Measurements from ENCODE around the gene IL1RAP.

IL1RAP gene

GRCh38 chr3:190644766-190645165, 130.9 kb downstream of the IL1RAP start:
- no peaks in the 10 kb centered on the region for H3K27me3 ChIP-seq (ENCODE audit: insufficient read depth, low read depth)
- no peak overlapping the region for H3K4me2 ChIP-seq
- no peaks in the 10 kb centered on the region for H4K20me1 ChIP-seq (ENCODE audit: insufficient read depth)
- H2AFZ ChIP-seq (ENCODE audit: low read depth): no peak overlapping the region
- H3K4me3 ChIP-seq (IDR thresholded peaks at IDR 0.05; ENCODE audit: insufficient read depth, low read depth, low read length): no peak overlapping the region
- no peak overlapping the region for H3K9ac ChIP-seq
- H3K79me2 ChIP-seq (ENCODE audit: insufficient read depth, low read depth): no peaks in the 10 kb centered on the region
- no peak for TF ChIP-seq CTCF (conservative IDR thresholded peaks at IDR 0.05; ENCODE audit: low read depth, low read length)
- no peak overlapping the region for H3K27ac ChIP-seq
- no peaks in the 10 kb centered on the region for H3K4me1 ChIP-seq (ENCODE audit: low read depth, poor library complexity, severe bottlenecking)
- H3K36me3 ChIP-seq (ENCODE audit: insufficient read depth): no peaks in the 10 kb centered on the region

GRCh38 chr3:190645932-190646460, 132.1 kb downstream of the IL1RAP start:
- Histone ChIP-seq H3K9ac (no peak overlapping the region), H3K4me3 (IDR thresholded peaks at IDR 0.05; ENCODE audit: insufficient read depth, low read depth, low read length) (no peak overlapping the region), H3K4me2 (no peak overlapping the region), H3K4me1 (ENCODE audit: low read depth, poor library complexity, severe bottlenecking) (no peaks in the 10 kb centered on the region), H3K36me3 (ENCODE audit: insufficient read depth) (no peaks in the 10 kb centered on the region), H3K27me3 (ENCODE audit: insufficient read depth, low read depth) (no peaks in the 10 kb centered on the region), H2AFZ (ENCODE audit: low read depth) (no peak overlapping the region), H4K20me1 (ENCODE audit: insufficient read depth) (no peaks in the 10 kb centered on the region), H3K27ac (no peak overlapping the region), H3K79me2 (ENCODE audit: insufficient read depth, low read depth) (no peaks in the 10 kb centered on the region)
- no peak for TF ChIP-seq CTCF (conservative IDR thresholded peaks at IDR 0.05; ENCODE audit: low read depth, low read length)

- H3K27ac ChIP-seq: no peak overlapping the region
- no peaks in the 10 kb centered on the region for H3K27me3 ChIP-seq (ENCODE audit: insufficient read depth, low read depth)
- no peak overlapping the region for H2AFZ ChIP-seq (ENCODE audit: low read depth)
- H3K4me3 ChIP-seq (IDR thresholded peaks at IDR 0.05; ENCODE audit: insufficient read depth, low read depth, low read length): no peak overlapping the region
- H3K9ac ChIP-seq: no peak overlapping the region
- H3K36me3 ChIP-seq (ENCODE audit: insufficient read depth): no peaks in the 10 kb centered on the region
- no peak overlapping the region for H3K4me2 ChIP-seq
- no peaks in the 10 kb centered on the region for H3K4me1 ChIP-seq (ENCODE audit: low read depth, poor library complexity, severe bottlenecking)
- H4K20me1 ChIP-seq (ENCODE audit: insufficient read depth): no peaks in the 10 kb centered on the region
- TF ChIP-seq CTCF (conservative IDR thresholded peaks at IDR 0.05; ENCODE audit: low read depth, low read length): no peak
- H3K79me2 ChIP-seq (ENCODE audit: insufficient read depth, low read depth): no peaks in the 10 kb centered on the region
These were observed 133.1 kb downstream of the IL1RAP start for GRCh38 chr3:190646996-190647395.

- H3K4me2 ChIP-seq: no peak overlapping the region
- TF ChIP-seq CTCF (conservative IDR thresholded peaks at IDR 0.05; ENCODE audit: low read depth, low read length): no peak
- H3K4me1 ChIP-seq (ENCODE audit: low read depth, poor library complexity, severe bottlenecking): no peaks in the 10 kb centered on the region
- H3K36me3 ChIP-seq (ENCODE audit: insufficient read depth): no peaks in the 10 kb centered on the region
- no peak overlapping the region for H3K27ac ChIP-seq
- H3K27me3 ChIP-seq (ENCODE audit: insufficient read depth, low read depth): no peaks in the 10 kb centered on the region
- H3K4me3 ChIP-seq (IDR thresholded peaks at IDR 0.05; ENCODE audit: insufficient read depth, low read depth, low read length): no peak overlapping the region
- H3K9ac ChIP-seq: no peak overlapping the region
- no peaks in the 10 kb centered on the region for H4K20me1 ChIP-seq (ENCODE audit: insufficient read depth)
- H3K79me2 ChIP-seq (ENCODE audit: insufficient read depth, low read depth): no peaks in the 10 kb centered on the region
- H2AFZ ChIP-seq (ENCODE audit: low read depth): no peak overlapping the region
These were observed 142.0 kb downstream of the IL1RAP start for GRCh38 chr3:190655933-190656332.

Data from KMS-11 (cell line).